PC-9 (cell line): ENCODE data around the gene NDUFA7.

Experiments
- CTCF ChIP-seq: fragments of 200-600 bp; sonication (generic); conservative IDR thresholded peaks from 2 replicates; pipeline ENCODE4 v1.6.1; 2017; ENCODE audit warnings: mixed run types, antibody characterized with exemption, mild to moderate bottlenecking, moderate library complexity
- EZH2 ChIP-seq: fragments of 200-600 bp; sonication (generic); IDR thresholded peaks from 2 replicates; pipeline ENCODE4 v1.8.0; 2017; ENCODE audit warnings: antibody characterized with exemption, low read depth

- TF ChIP-seq EZH2 (no peak), CTCF (no peak)
These were observed 937 bp upstream of the NDUFA7 start for GRCh38 chr19:8321986-8322637.
